A549 (cell line): ENCODE data around the gene ZNF71. TPM values are rescaled to one million over a fixed set of nuclear protein-coding genes. Genes with fewer than 3 reads are reported as not detected.

Source experiments
- ATAC-seq, 2 experiments: fragments of 200-7000 bp in 1 of 2; fragments of >200 bp in 1 of 2; cut with Nextera tagmentation in 1 of 2; cut with Tn5 transposase in 1 of 2; 3 replicates each; pipeline versions ENCODE4 v1.8.0 to v1.9.1; 2018 to 2020; ENCODE audit warnings: mild to moderate bottlenecking in 1 of 2, moderate library complexity in 1 of 2
- CTCF ChIA-PET: fragments of 300-600 bp; sonication (Branson Sonifier 250); formaldehyde crosslinking; extraction: SDS; loops from one replicate; lab custom pipeline; 2021; ENCODE audit warnings: antibody characterized with exemption, inconsistent platforms; lab: Yijun Ruan, JAX
- POLR2A ChIA-PET: fragments of 350-600 bp; formaldehyde crosslinking; extraction: SDS; loops from one replicate; lab custom pipeline; 2021; ENCODE audit warnings: antibody characterized with exemption, inconsistent platforms; lab: Yijun Ruan, JAX
- DNase-seq, 2 experiments: peaks; one replicate each; pipeline versions ENCODE4 v3.0.0 to v3.0.0-alpha.2; 2011 to 2016; ENCODE audit warnings: low read depth in 1 of 2, low spot score in 1 of 2
- FAIRE-seq: peaks from 2 replicates; lab custom pipeline; 2011; peaks lifted over from hg19 to GRCh38; lab: Jason Lieb, UNC
- H3K27ac ChIP-seq, 2 experiments: fragments of >200 bp; sonication (Bioruptor Twin); formaldehyde crosslinking; 3 replicates each; pipeline ENCODE4 v1.5.1; 2016 to 2017
- H3K4me1 ChIP-seq: fragments of >200 bp; sonication (Bioruptor Twin); formaldehyde crosslinking; 3 replicates; pipeline ENCODE4 v1.6.1; 2016
- H3K4me2 ChIP-seq: fragments of >200 bp; sonication (Bioruptor Twin); formaldehyde crosslinking; 3 replicates; pipeline ENCODE4 v1.6.1; 2016
- H3K4me3 ChIP-seq: fragments of >200 bp; sonication (Bioruptor Twin); formaldehyde crosslinking; 3 replicates; pipeline ENCODE4 v1.5.1; 2016
- H3K9me3 ChIP-seq: fragments of >200 bp; sonication (Bioruptor Twin); formaldehyde crosslinking; 3 replicates; pipeline ENCODE4 v1.6.1; 2016
- ATOH8 ChIP-seq: fragments of 250-450 bp; sonication (Bioruptor Pico); IDR thresholded peaks from 2 replicates; pipeline ENCODE4 v1.5.0; 2020; ENCODE audit warnings: low read depth, mild to moderate bottlenecking, moderate library complexity
- BHLHE40 ChIP-seq: IDR thresholded peaks from 2 replicates; pipeline ENCODE4 v1.6.1; 2012; ENCODE audit warnings: low read depth, low read length, inconsistent platforms
- CEBPB ChIP-seq, 2 experiments: fragments of >200 bp in 1 of 2; sonication (Bioruptor Twin) in 1 of 2; formaldehyde crosslinking in 1 of 2; IDR thresholded peaks; 2 replicates each; pipeline ENCODE4 v1.6.1; 2012 to 2016
- E2F6 ChIP-seq: IDR thresholded peaks from 2 replicates; pipeline ENCODE4 v1.6.1; 2012; ENCODE audit warnings: low read depth, borderline replicate concordance
- EP300 ChIP-seq, 2 experiments: fragments of >200 bp; sonication (Bioruptor Twin); formaldehyde crosslinking; IDR thresholded peaks; 2 replicates in 1 of 2; 3 replicates in 1 of 2; pipeline ENCODE4 v1.6.1; 2016 to 2017
- FOSL2 ChIP-seq, 2 experiments: fragments of 450-650 bp in 1 of 2; fragments of >200 bp in 1 of 2; sonication (Bioruptor Twin) in 1 of 2; formaldehyde crosslinking; IDR thresholded peaks; 2 replicates each; pipeline versions ENCODE4 v1.5.0 to v1.6.1; 2016 to 2020; ENCODE audit warnings: mild to moderate bottlenecking in 1 of 2, moderate library complexity in 1 of 2
- HDAC2 ChIP-seq: fragments of 200-600 bp; sonication (generic); IDR thresholded peaks from 2 replicates; pipeline ENCODE4 v1.6.1; 2016
- HEYL ChIP-seq: fragments of 250-450 bp; sonication (Bioruptor Pico); IDR thresholded peaks from 2 replicates; pipeline ENCODE4 v1.8.0; 2021; ENCODE audit warnings: mild to moderate bottlenecking, moderate library complexity
- HMGXB4 ChIP-seq: fragments of 250-450 bp; sonication (Bioruptor Pico); IDR thresholded peaks from 2 replicates; pipeline ENCODE4 v1.5.0; 2021; ENCODE audit warnings: mild to moderate bottlenecking, moderate library complexity, borderline replicate concordance
- HOXA7 ChIP-seq: fragments of 250-450 bp; sonication (Bioruptor Pico); IDR thresholded peaks from 2 replicates; pipeline ENCODE4 v1.5.0; 2020; ENCODE audit warnings: mild to moderate bottlenecking, moderate library complexity
- KDM5A ChIP-seq: fragments of 200-600 bp; sonication (generic); IDR thresholded peaks from 2 replicates; pipeline ENCODE4 v1.6.1; 2016; ENCODE audit warnings: antibody characterized with exemption, mild to moderate bottlenecking
- MAX ChIP-seq: IDR thresholded peaks from 2 replicates; pipeline ENCODE4 v1.6.1; 2012
- MAZ ChIP-seq: fragments of 150-350 bp; IDR thresholded peaks from 2 replicates; pipeline ENCODE4 v1.6.1; 2014; ENCODE audit warnings: antibody characterized with exemption, low read depth, low read length, borderline replicate concordance
- MYC ChIP-seq: IDR thresholded peaks from 2 replicates; pipeline ENCODE4 v1.6.1; 2012; ENCODE audit warnings: mild to moderate bottlenecking, inconsistent platforms, low read length, improper control_type of control experiment, borderline replicate concordance
- NFE2L2 ChIP-seq: fragments of 150-350 bp; conservative IDR thresholded peaks from 2 replicates; pipeline ENCODE4 v1.6.1; 2014; ENCODE audit warnings: low read length
- NR3C1 ChIP-seq: fragments of >200 bp; sonication (Bioruptor Twin); formaldehyde crosslinking; IDR thresholded peaks from 3 replicates; pipeline ENCODE4 v1.6.1; 2017
- POLR2AphosphoS2 ChIP-seq: conservative IDR thresholded peaks from 2 replicates; pipeline ENCODE4 v1.6.1; 2012; ENCODE audit warnings: low read length, improper control_type of control experiment, inconsistent platforms
- RAD21 ChIP-seq, 2 experiments: fragments of >200 bp in 1 of 2; sonication (Bioruptor Twin) in 1 of 2; formaldehyde crosslinking in 1 of 2; IDR thresholded peaks in 1 of 2; conservative IDR thresholded peaks in 1 of 2; 2 replicates in 1 of 2; 3 replicates in 1 of 2; pipeline ENCODE4 v1.6.1; 2012 to 2018; ENCODE audit warnings: inconsistent platforms in 1 of 2
- RFX5 ChIP-seq: fragments of 450-650 bp; IDR thresholded peaks from 2 replicates; pipeline ENCODE4 v1.7.1; 2014; ENCODE audit warnings: antibody characterized with exemption, mild to moderate bottlenecking, moderate library complexity
- TFCP2L1 ChIP-seq: fragments of 250-450 bp; sonication (Bioruptor Pico); IDR thresholded peaks from 2 replicates; pipeline ENCODE4 v1.5.0; 2021; ENCODE audit warnings: mild to moderate bottlenecking
- USF2 ChIP-seq: fragments of 450-650 bp; IDR thresholded peaks from 2 replicates; pipeline ENCODE4 v1.6.1; 2014; ENCODE audit warnings: antibody characterized with exemption
- ZC3H11A ChIP-seq: fragments of 450-650 bp; IDR thresholded peaks from 2 replicates; pipeline ENCODE4 v1.6.1; 2014; ENCODE audit warnings: antibody characterized with exemption, mild to moderate bottlenecking
- ZFP36 ChIP-seq: fragments of 450-650 bp; IDR thresholded peaks from 2 replicates; pipeline ENCODE4 v1.6.1; 2014; ENCODE audit warnings: borderline replicate concordance; ENCODE audit not compliant: partially characterized antibody
- WGBS: methylation state at CpG from one replicate; pipeline ENCODE4 v1.1.6; 2017; ENCODE audit errors: missing lambda C conversion rate; 5-methylcytosine and 5-hydroxymethylcytosine counted together
- polyA plus RNA-seq, 4 experiments: library from polyadenylated mRNA; depleted of rRNA in 3 of 4; stranded (reverse); fragments of >200 nt; fragmentation: RNase III in 1 of 4; extraction: RNeasy Plus Mini Kit Qiagen cat#74134 plus additional on column Dnase treatment in 1 of 4; gene quantifications; 2 replicates in 3 of 4; 3 replicates in 1 of 4; pipeline ENCODE4 v1.2.3, GENCODE V29; 2011 to 2017
- TF ChIP-seq, protein P1 (sequence below): IDR thresholded peaks from 2 replicates; pipeline ENCODE4 v1.6.1; 2012

Gene ZNF71
- polyA plus RNA-seq, 2 of the 4 experiments (the other 2 are of a cell fraction): 6.8 to 8.1 TPM

DNA sequence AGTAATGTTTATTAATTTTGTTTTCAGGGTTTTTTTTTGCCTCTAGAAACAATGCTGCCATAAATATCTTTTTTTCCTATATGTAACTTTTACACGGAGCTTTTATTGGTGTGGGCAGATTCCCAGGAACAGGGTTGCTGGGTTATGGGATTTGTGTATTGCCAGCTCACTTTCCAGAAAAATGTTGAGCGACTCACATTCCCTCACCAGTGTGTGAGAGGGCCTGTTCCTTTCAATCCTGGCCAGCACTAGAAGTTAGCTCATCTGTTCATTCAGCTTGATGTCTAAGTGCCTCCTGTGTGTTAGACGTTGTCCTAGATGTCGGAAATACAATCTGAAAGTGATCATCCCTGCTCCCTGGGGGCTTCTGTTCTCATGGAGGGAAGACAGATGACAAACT, 2.6 kb downstream of the ZNF71 start:
- no peak for DNase-seq
- Histone ChIP-seq H3K4me2 (no peak overlapping the region), H3K4me3 (no peak overlapping the region), H3K27ac (no peak overlapping the region), H3K4me1 (no peaks in the 10 kb centered on the region), H3K9me3 (peaks cover 75% of the 10 kb centered on the region)
- ChIA-PET POLR2A (no interaction called here), CTCF (no interaction called here)
- WGBS: 87% methylated on average over 4 of the region's 4 CpGs
- no peak for FAIRE-seq
- no peak for TF ChIP-seq NR3C1
- TF ChIP-seq EP300 (IDR thresholded peaks at IDR 0.05): no peak
- no peak for TF ChIP-seq MAZ
- no peak for TF ChIP-seq ZFP36
- TF ChIP-seq KDM5A: no peak
- TF ChIP-seq POLR2AphosphoS2: no peak
- no peak for TF ChIP-seq HDAC2
- no peak for TF ChIP-seq E2F6
- no peak for TF ChIP-seq ZC3H11A
- TF ChIP-seq HEYL (CRISPR knock-in tag): no peak
- no peak for TF ChIP-seq MAX
- TF ChIP-seq, all 56 proteins: peak for 0
- ATAC-seq: no peak

DNA sequence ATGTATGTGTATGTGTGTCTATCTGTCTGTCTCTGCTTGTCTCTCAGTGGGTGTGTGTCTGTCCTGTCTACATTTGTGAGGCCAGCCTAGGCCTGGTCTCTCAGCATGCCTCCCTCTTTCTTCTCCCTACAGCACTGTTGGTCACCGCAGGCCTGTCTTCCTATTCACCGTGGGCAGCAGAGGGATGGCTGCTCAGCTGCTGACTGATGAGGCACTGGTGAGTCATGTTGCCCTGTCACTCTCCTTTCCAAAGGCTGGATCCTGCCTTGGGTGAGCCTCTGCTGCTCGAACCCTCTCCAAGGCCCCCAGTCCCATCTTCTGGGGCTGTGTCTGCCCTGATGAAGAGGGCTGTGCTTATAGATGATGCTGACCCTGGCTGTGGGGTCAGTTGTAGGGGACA, 6.3 kb downstream of the ZNF71 start:
- ATAC-seq: no peak
- Histone ChIP-seq H3K4me2 (no peak overlapping the region), H3K9me3 (peaks cover 91% of the 10 kb centered on the region), H3K4me1 (no peaks in the 10 kb centered on the region), H3K27ac (no peak overlapping the region), H3K4me3 (no peak overlapping the region)
- no peak for DNase-seq
- TF ChIP-seq FOSL2 (IDR thresholded peaks at IDR 0.05) (no peak), FOSL2 (CRISPR knock-in tag; IDR thresholded peaks at IDR 0.05) (no peak), HEYL (CRISPR knock-in tag) (no peak), TFCP2L1 (no peak)
- ChIA-PET CTCF (no interaction called here), POLR2A (no interaction called here)
- 74% methylated on average over 3 of the region's 3 CpGs for WGBS
- FAIRE-seq: no peak

- Histone ChIP-seq H3K27ac (no peak overlapping the region), H3K4me2 (no peak overlapping the region), H3K9me3 (peaks cover 91% of the 10 kb centered on the region), H3K4me3 (no peak overlapping the region), H3K4me1 (no peaks in the 10 kb centered on the region)
- DNase-seq: no peak
- TF ChIP-seq RFX5 (no peak), MAX (no peak), ATOH8 (CRISPR knock-in tag) (no peak), MYC (no peak), BHLHE40 (no peak), CEBPB (IDR thresholded peaks at IDR 0.05) (no peak), HEYL (CRISPR knock-in tag) (no peak), NFE2L2 (no peak), HMGXB4 (CRISPR knock-in tag) (no peak), USF2 (no peak), HOXA7 (CRISPR knock-in tag) (no peak), RAD21 (conservative IDR thresholded peaks at IDR 0.05 in 1 of 2, IDR thresholded peaks at IDR 0.05 in 1 of 2) (no peak)
- TF ChIP-seq, protein P1, sequence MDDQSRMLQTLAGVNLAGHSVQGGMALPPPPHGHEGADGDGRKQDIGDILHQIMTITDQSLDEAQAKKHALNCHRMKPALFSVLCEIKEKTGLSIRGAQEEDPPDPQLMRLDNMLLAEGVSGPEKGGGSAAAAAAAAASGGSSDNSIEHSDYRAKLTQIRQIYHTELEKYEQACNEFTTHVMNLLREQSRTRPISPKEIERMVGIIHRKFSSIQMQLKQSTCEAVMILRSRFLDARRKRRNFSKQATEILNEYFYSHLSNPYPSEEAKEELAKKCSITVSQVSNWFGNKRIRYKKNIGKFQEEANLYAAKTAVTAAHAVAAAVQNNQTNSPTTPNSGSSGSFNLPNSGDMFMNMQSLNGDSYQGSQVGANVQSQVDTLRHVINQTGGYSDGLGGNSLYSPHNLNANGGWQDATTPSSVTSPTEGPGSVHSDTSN: no peak
- no peak for ATAC-seq
- ChIA-PET CTCF (no interaction called here), POLR2A (no interaction called here)
- WGBS: 84% methylated on average over 6 of the region's 6 CpGs
- FAIRE-seq: no peak
Observed at GRCh38 chr19:56603829-56604228, 8.7 kb downstream of the ZNF71 start.
